OCI-LY7 (cell line): Measurements from ENCODE around the gene TSHZ2. TPM values are rescaled to one million over a fixed set of nuclear protein-coding genes. Genes with fewer than 3 reads are reported as not detected.

ENCODE experiments used
- BruUV-seq: library from RNA; stranded (reverse); fragments of 400-500 nt; replicated peaks from 2 replicates; lab custom pipeline; 2021; lab: Mats Ljungman, UMichigan
- CTCF ChIA-PET: fragments of 300-600 bp; sonication (Branson Sonifier 250); formaldehyde crosslinking; loops from one replicate; lab custom pipeline; 2022; ENCODE audit warnings: antibody characterized with exemption; ENCODE audit not compliant: unreplicated experiment; lab: Charles Lee
- POLR2A ChIA-PET: fragments of 300-600 bp; sonication (Branson Sonifier 250); formaldehyde crosslinking; loops from one replicate; lab custom pipeline; 2022; ENCODE audit warnings: antibody characterized with exemption; lab: Charles Lee
- DNase-seq: peaks from one replicate; pipeline ENCODE4 v3.0.0-alpha.2; 2015; ENCODE audit warnings: low spot score
- H2AFZ ChIP-seq: fragments of 200-600 bp; sonication (generic), shearing (Covaris generic); 2 replicates; pipeline ENCODE4 v1.6.1; 2014; ENCODE audit warnings: mild to moderate bottlenecking, antibody characterized with exemption, low read length, moderate library complexity
- H3K27ac ChIP-seq: fragments of 200-600 bp; sonication (generic); 2 replicates; pipeline ENCODE4 v1.5.1; 2014; ENCODE audit warnings: mixed run types, low read depth, mild to moderate bottlenecking, moderate library complexity, low read length, inconsistent platforms; ENCODE audit not compliant: poor library complexity, severe bottlenecking
- H3K36me3 ChIP-seq: fragments of 200-600 bp; sonication (generic); 2 replicates; pipeline ENCODE4 v1.6.1; 2014; ENCODE audit warnings: mild to moderate bottlenecking, antibody characterized with exemption, low read length, moderate library complexity, mixed read lengths; ENCODE audit not compliant: insufficient read depth
- H3K4me1 ChIP-seq: fragments of 200-600 bp; sonication (generic); 2 replicates; pipeline ENCODE4 v1.5.1; 2014; ENCODE audit warnings: mild to moderate bottlenecking, low read length; ENCODE audit not compliant: insufficient read depth, poor library complexity, severe bottlenecking
- H3K4me2 ChIP-seq: fragments of 200-600 bp; sonication (generic); 2 replicates; pipeline ENCODE4 v1.6.1; 2014; ENCODE audit warnings: mild to moderate bottlenecking, low read length
- H3K4me3 ChIP-seq: fragments of 200-600 bp; sonication (generic); 2 replicates; pipeline ENCODE4 v1.5.1; 2014; ENCODE audit warnings: mild to moderate bottlenecking, low read depth, low read length; ENCODE audit not compliant: poor library complexity, severe bottlenecking
- H3K79me2 ChIP-seq: fragments of 200-600 bp; sonication (generic); 2 replicates; pipeline ENCODE4 v1.6.1; 2016; ENCODE audit warnings: low read depth, mild to moderate bottlenecking, low read length, moderate library complexity, mixed read lengths; ENCODE audit not compliant: insufficient read depth
- H3K9me2 ChIP-seq: fragments of 200-600 bp; sonication (generic); 2 replicates; pipeline ENCODE4 v1.6.1; 2016; ENCODE audit warnings: mild to moderate bottlenecking, low read length, mixed read lengths; ENCODE audit not compliant: insufficient read depth
- H3K9me3 ChIP-seq: fragments of 200-600 bp; sonication (generic); 2 replicates; pipeline ENCODE4 v1.6.1; 2014; ENCODE audit warnings: mild to moderate bottlenecking, mixed run types, low read length, mixed read lengths
- H4K20me1 ChIP-seq: fragments of 200-600 bp; sonication (generic); 2 replicates; pipeline ENCODE4 v1.6.1; 2014; ENCODE audit warnings: mild to moderate bottlenecking, antibody characterized with exemption, low read length, moderate library complexity, mixed read lengths; ENCODE audit not compliant: insufficient read depth
- EZH2phosphoT487 ChIP-seq: fragments of 200-600 bp; sonication (generic); IDR thresholded peaks from 2 replicates; pipeline ENCODE4 v1.6.1; 2018; ENCODE audit warnings: low read depth, borderline replicate concordance, mild to moderate bottlenecking, mixed run types, antibody characterized with exemption, low read length, moderate library complexity, mixed read lengths
- intact Hi-C: fragments of 100-400 bp; cut with micrococcal nuclease; formaldehyde crosslinking; loops from one replicate; pipeline ENCODE4 v1.10.0; 2022; ENCODE audit not compliant: unreplicated experiment
- total RNA-seq, 2 experiments: library from RNA; depleted of rRNA in 1 of 2; stranded (reverse); fragments of >200 nt in 1 of 2; shearing (Covaris generic) in 1 of 2; gene quantifications; 2 replicates each; pipeline ENCODE4 v1.2.3, GENCODE V29; 2014 to 2022
- TF ChIP-seq, protein P1 (sequence below): fragments of 200-600 bp; sonication (generic); conservative IDR thresholded peaks from 2 replicates; pipeline ENCODE4 v1.5.1; 2014; ENCODE audit warnings: mild to moderate bottlenecking, antibody characterized with exemption, low read length, moderate library complexity, mixed read lengths

The TSHZ2 gene
- total RNA-seq, 2 experiments from 2014 or later = not detected

DNA sequence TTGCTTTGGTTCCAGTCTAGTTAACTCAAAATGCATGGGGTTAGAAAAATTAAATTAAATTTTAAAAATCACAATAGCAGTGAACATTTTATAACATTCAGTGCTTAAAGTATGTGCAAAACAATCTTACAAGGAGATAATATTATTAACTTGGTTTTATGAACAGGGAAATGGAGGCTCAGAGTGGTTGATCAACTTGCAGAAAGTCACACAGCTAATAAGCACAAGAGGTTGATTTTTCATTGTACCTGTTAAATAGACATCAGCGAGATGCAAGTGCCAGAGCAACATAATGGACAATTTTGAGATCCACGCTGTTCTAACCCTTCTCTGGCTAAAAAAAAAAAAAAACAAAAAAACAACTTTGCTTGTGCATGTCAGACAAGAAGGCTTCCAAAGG is 219.8 kb downstream of the TSHZ2 start:
- BruUV-seq = no TSS peak
- no peak overlapping the region for H3K27ac ChIP-seq
- TF ChIP-seq EZH2phosphoT487 = no peak
- TF ChIP-seq, protein P1, sequence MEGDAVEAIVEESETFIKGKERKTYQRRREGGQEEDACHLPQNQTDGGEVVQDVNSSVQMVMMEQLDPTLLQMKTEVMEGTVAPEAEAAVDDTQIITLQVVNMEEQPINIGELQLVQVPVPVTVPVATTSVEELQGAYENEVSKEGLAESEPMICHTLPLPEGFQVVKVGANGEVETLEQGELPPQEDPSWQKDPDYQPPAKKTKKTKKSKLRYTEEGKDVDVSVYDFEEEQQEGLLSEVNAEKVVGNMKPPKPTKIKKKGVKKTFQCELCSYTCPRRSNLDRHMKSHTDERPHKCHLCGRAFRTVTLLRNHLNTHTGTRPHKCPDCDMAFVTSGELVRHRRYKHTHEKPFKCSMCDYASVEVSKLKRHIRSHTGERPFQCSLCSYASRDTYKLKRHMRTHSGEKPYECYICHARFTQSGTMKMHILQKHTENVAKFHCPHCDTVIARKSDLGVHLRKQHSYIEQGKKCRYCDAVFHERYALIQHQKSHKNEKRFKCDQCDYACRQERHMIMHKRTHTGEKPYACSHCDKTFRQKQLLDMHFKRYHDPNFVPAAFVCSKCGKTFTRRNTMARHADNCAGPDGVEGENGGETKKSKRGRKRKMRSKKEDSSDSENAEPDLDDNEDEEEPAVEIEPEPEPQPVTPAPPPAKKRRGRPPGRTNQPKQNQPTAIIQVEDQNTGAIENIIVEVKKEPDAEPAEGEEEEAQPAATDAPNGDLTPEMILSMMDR = no peak
- no peak overlapping the region for H3K4me3 ChIP-seq
- no peaks in the 10 kb centered on the region for H3K9me2 ChIP-seq
- H3K36me3 ChIP-seq = no peaks in the 10 kb centered on the region
- no peak for DNase-seq
- no peaks in the 10 kb centered on the region for H4K20me1 ChIP-seq
- CTCF ChIA-PET = no interaction called here
- no peaks in the 10 kb centered on the region for H3K9me3 ChIP-seq
- intact Hi-C loops = no loop called here
- H2AFZ ChIP-seq = no peak overlapping the region
- peaks cover 11% of the 10 kb centered on the region for H3K4me1 ChIP-seq
- H3K79me2 ChIP-seq = no peaks in the 10 kb centered on the region
- H3K4me2 ChIP-seq = no peak overlapping the region
- POLR2A ChIA-PET = interaction anchor here (0.6 to 0.7 kb wide), 7 partner anchors 16 to 440 kb away, joined by 3 to 4 read pairs (median 3); no protein-coding TSS in a partner anchor

DNA sequence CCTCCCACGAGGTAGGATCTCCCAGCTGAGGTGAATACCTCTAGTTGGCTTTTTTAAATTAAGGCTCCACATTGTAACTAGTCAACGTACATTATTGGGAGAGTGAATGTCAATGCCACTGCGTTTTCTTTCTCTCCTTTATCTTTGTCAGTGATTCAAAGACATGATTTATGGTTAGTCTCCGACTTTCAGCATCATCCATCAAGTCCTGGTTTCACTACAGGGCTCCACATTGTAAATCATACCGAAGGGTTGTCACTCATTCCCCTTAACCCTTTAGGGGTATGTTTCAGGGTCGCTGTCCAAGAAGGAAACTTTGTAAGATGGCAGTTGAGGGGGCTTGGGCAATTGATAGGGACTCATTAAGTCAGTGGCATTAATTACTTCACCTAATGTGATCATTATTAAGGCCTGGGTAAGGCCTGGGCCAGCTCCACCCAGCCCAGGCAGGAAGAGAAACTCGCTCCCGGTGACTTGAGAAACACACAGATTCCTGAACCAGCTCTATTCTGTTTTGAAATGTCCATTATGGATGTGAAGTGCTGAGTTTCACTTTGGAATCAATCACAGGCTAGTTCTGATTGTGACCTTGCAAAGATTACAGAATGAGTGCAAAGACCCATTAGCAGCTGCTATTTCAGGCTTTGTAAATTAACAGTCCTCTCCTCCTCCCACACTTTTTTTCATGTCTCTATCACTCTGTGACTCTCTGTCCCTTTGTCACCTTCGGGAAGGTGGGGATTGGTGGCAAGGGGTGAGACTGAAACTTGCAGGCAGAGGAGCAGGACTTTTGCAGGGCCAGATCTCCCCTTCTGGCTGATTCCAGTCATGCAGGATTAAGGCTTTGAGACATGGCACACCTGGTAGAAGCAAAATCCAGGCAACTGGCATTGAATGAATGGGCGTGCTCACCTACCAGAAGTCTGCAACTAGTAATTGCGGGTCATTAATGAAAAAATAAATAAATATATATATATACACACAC is 222.4 kb downstream of the TSHZ2 start:
- BruUV-seq = no TSS peak
- TF ChIP-seq EZH2phosphoT487 = no peak
- TF ChIP-seq, protein P1 = 0 out of 2 replicates have a peak, but pooled peaks have one; percentile 24
- no peaks in the 10 kb centered on the region for H3K9me3 ChIP-seq
- no peak overlapping the region for H3K4me2 ChIP-seq
- no peak overlapping the region for H3K27ac ChIP-seq
- intact Hi-C loops = no loop called here
- no peaks in the 10 kb centered on the region for H3K9me2 ChIP-seq
- H2AFZ ChIP-seq = no peak overlapping the region
- CTCF ChIA-PET = no interaction called here
- H4K20me1 ChIP-seq = no peaks in the 10 kb centered on the region
- no peaks in the 10 kb centered on the region for H3K4me1 ChIP-seq
- H3K4me3 ChIP-seq = no peak overlapping the region
- no peak for DNase-seq
- H3K79me2 ChIP-seq = no peaks in the 10 kb centered on the region
- H3K36me3 ChIP-seq = no peaks in the 10 kb centered on the region
- POLR2A ChIA-PET = no interaction called here
